ENCODE results near the gene MYRIP.

GRCh38 chr3:40098261-40098759, 288.9 kb downstream of the MYRIP start:
- TF ChIP-seq POLR2A (IDR thresholded peaks at IDR 0.05; ENCODE audit: low read depth, low read length) (no peak), POLR2AphosphoS5 (IDR thresholded peaks at IDR 0.05; ENCODE audit: low read depth, low read length) (no peak)

All from GM12892 (cell line).